GM18951 (cell line): Measurements from ENCODE around the gene EWSR1.

ENCODE experiments used
- POLR2A ChIP-seq: IDR thresholded peaks from 4 replicates; pipeline ENCODE4 v1.6.1; 2011; ENCODE audit warnings: mild to moderate bottlenecking; ENCODE audit not compliant: insufficient read length, insufficient read depth; ENCODE audit errors: extremely low read depth
- in situ Hi-C: fragments of 300-500 bp; cut with MboI; formaldehyde crosslinking; loops from one replicate; pipeline ENCODE4 v1.12.0; 2022; ENCODE audit warnings: low sequenced_read_pairs, mixed read lengths, inconsistent platforms; ENCODE audit not compliant: unreplicated experiment

The EWSR1 gene

GRCh38 chr22:29316141-29316828 is 48.2 kb downstream of the EWSR1 start:
- TF ChIP-seq POLR2A, result no peak
- in situ Hi-C loops, result no loop called here

- TF ChIP-seq POLR2A, result no peak
- in situ Hi-C loops, result no loop called here
Measured at GRCh38 chr22:29317827-29318454, 49.9 kb downstream of the EWSR1 start.

- in situ Hi-C loops, result no loop called here
- TF ChIP-seq POLR2A, result no peak
Measured at GRCh38 chr22:29319072-29319471, 51.0 kb downstream of the EWSR1 start.

GRCh38 chr22:29320546-29320945 is 52.5 kb downstream of the EWSR1 start:
- in situ Hi-C loops, result no loop called here
- no peak for TF ChIP-seq POLR2A

- no peak for TF ChIP-seq POLR2A
- in situ Hi-C loops, result no loop called here
Measured at GRCh38 chr22:29323641-29324040, 55.6 kb downstream of the EWSR1 start.

GRCh38 chr22:29325356-29325755 is 57.3 kb downstream of the EWSR1 start:
- no peak for TF ChIP-seq POLR2A
- in situ Hi-C loops, result no loop called here

- TF ChIP-seq POLR2A, result no peak
- in situ Hi-C loops, result no loop called here
Measured at GRCh38 chr22:29325785-29326315, 57.8 kb downstream of the EWSR1 start.

- TF ChIP-seq POLR2A, result no peak
- in situ Hi-C loops, result no loop called here
Measured at GRCh38 chr22:29326481-29326880, 58.4 kb downstream of the EWSR1 start.

- in situ Hi-C loops, result no loop called here
- TF ChIP-seq POLR2A, result no peak
Measured at GRCh38 chr22:29327089-29327764, 59.2 kb downstream of the EWSR1 start.

GRCh38 chr22:29328055-29328454 is 60.0 kb downstream of the EWSR1 start:
- no peak for TF ChIP-seq POLR2A
- in situ Hi-C loops, result no loop called here

- TF ChIP-seq POLR2A, result no peak
Measured at GRCh38 chr22:29328566-29329500, 60.8 kb downstream of the EWSR1 start.

GRCh38 chr22:29329581-29329980 is 61.5 kb downstream of the EWSR1 start:
- in situ Hi-C loops, result no loop called here
- no peak for TF ChIP-seq POLR2A

More at GRCh38 chr22:29328566-29329500, 60.8 kb downstream of the EWSR1 start:
- in situ Hi-C loops, result no loop called here

- in situ Hi-C loops, result no loop called here
- TF ChIP-seq POLR2A, result no peak
Measured at GRCh38 chr22:29330291-29330690, 62.2 kb downstream of the EWSR1 start.
